GM06990 (cell line): Measurements from ENCODE around the gene B4GALNT3.

Experiments
- DNase-seq: peaks from one replicate; pipeline ENCODE4 v3.0.0-alpha.2; 2011; ENCODE audit not compliant: insufficient read length; ENCODE audit errors: extremely low read depth
- H3K27me3 ChIP-seq: replicated peaks from 2 replicates; pipeline ENCODE4 v1.6.0; 2011; ENCODE audit warnings: low read length; ENCODE audit not compliant: control insufficient read depth, insufficient read depth
- H3K36me3 ChIP-seq: 2 replicates; pipeline ENCODE4 v1.5.1; 2011; ENCODE audit warnings: low read length; ENCODE audit not compliant: control insufficient read depth, insufficient read depth
- H3K4me3 ChIP-seq: replicated peaks from 2 replicates; pipeline ENCODE4 v1.5.1; 2011; ENCODE audit warnings: low read depth, mild to moderate bottlenecking, control low read depth, low read length
- TF ChIP-seq, protein P1 (sequence below): IDR thresholded peaks from 2 replicates; pipeline ENCODE4 v1.5.1; 2011; ENCODE audit warnings: low read length, control low read depth, mild to moderate bottlenecking, inconsistent platforms; ENCODE audit not compliant: insufficient read depth, poor library complexity, severe bottlenecking

B4GALNT3 gene

DNA sequence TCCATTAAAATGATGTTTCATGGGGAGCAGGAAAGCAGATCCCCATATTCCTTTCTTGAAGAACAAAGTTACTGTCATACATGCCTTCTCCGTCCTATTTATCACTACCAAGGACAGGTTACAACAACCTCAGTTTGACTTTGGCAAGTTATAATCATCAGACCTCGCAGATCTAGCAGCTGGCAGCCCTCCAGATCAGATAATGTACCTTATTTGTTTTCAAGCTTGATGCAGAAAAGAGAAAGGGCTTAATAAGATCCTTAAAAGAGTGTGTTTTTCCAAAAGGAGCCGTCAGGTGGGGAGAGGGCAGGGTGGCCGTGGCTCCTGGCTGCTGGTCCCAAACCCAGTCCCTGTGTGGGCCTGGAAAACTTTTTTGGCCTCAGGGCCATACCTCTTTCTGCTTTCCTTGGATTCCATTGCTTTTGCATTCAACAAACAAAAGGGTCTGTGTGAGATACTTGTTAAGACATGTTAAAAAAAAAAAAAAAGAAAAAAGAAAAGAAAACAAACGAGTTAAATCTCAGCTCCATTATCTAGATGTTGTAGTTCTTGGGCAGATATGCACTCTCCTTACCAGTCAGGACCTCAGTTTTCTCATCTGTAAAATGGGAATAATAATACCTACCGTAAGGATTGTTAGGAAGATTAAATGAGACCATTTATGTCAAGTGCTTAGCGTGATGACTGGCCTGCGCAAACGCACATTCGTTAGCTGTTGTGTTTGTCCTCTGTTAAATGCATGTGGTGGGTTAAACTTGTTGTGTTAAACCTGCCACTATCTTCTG lies 64.6 kb downstream of the B4GALNT3 start:
- Histone ChIP-seq H3K36me3 (no peaks in the 10 kb centered on the region), H3K27me3 (peaks cover 2% of the 10 kb centered on the region), H3K4me3 (no peak overlapping the region)
- TF ChIP-seq, protein P1, sequence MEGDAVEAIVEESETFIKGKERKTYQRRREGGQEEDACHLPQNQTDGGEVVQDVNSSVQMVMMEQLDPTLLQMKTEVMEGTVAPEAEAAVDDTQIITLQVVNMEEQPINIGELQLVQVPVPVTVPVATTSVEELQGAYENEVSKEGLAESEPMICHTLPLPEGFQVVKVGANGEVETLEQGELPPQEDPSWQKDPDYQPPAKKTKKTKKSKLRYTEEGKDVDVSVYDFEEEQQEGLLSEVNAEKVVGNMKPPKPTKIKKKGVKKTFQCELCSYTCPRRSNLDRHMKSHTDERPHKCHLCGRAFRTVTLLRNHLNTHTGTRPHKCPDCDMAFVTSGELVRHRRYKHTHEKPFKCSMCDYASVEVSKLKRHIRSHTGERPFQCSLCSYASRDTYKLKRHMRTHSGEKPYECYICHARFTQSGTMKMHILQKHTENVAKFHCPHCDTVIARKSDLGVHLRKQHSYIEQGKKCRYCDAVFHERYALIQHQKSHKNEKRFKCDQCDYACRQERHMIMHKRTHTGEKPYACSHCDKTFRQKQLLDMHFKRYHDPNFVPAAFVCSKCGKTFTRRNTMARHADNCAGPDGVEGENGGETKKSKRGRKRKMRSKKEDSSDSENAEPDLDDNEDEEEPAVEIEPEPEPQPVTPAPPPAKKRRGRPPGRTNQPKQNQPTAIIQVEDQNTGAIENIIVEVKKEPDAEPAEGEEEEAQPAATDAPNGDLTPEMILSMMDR, result no peak
- no peak for DNase-seq

DNA sequence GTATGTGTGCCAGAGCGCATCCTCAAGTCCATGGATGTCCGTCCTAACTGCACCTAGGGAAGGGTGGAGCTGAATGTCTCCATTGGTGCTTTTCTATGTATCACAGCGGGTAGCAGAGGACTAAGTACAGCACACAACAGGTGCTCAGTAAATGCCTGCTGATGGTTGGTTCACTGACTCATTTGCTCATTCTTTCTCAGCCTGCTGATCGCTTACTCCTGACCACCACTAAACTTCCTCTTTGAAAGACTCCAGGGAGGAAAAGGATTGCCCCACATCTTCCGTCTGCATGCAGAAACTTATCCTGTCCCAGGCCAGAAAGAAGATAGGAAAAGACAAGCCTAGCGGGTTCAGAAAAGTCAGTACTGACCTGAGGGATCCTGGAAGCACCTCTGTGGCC lies 66.3 kb downstream of the B4GALNT3 start:
- no peak for DNase-seq
- Histone ChIP-seq H3K36me3 (no peaks in the 10 kb centered on the region), H3K4me3 (no peak overlapping the region), H3K27me3 (peaks cover 2% of the 10 kb centered on the region)
- TF ChIP-seq, protein P1, result no peak

- DNase-seq, result no peak
- H3K36me3 ChIP-seq, result no peaks in the 10 kb centered on the region
- TF ChIP-seq, protein P1, result no peak
- H3K27me3 ChIP-seq, result peaks cover 2% of the 10 kb centered on the region
- no peak overlapping the region for H3K4me3 ChIP-seq
These were observed 67.5 kb downstream of the B4GALNT3 start for GRCh38 chr12:527241-527640.

DNA sequence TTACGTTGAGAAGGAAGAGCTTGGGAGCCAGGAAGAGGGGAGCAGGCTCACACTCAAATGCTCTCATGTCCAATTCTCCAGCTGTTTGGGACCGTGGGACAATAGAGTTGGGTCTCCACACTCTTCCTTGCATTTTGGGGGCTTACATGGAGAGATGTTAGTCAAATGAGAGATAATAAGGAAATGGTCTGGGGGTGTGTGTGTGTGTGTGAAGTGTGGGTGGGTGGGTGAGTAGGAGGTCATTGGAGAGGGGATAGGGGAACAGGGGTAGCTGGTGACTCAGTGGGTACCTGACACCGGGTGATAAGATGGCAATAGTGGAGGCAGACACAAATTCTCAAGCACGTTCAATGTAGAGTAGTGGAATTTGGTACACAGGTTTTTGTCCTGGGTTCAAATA lies 68.0 kb downstream of the B4GALNT3 start:
- no peaks in the 10 kb centered on the region for H3K36me3 ChIP-seq
- TF ChIP-seq, protein P1, result no peak
- no peak overlapping the region for H3K4me3 ChIP-seq
- no peak for DNase-seq
- H3K27me3 ChIP-seq, result peaks cover 2% of the 10 kb centered on the region

DNA sequence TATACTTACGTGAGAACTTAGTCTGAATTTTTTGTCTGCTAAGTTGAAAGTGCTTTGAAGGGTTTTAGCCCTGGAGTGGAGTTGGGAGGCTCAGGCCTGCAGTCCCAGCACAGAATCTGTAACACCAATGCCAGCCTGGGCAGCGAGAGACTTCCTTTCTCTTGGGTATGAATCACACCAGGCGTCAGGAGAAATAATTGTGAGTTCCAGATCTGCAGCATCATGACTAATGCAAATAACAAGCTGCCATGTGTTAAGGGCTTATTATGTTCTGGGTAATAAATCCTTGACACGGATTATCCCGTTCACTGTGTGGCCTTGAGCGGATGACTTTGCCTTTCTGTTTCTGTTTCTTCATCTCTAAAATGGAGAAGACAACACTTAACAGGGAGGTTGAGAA lies 70.6 kb downstream of the B4GALNT3 start:
- Histone ChIP-seq H3K4me3 (no peak overlapping the region), H3K27me3 (peaks cover 2% of the 10 kb centered on the region), H3K36me3 (no peaks in the 10 kb centered on the region)
- TF ChIP-seq, protein P1, result no peak
- DNase-seq, result no peak
